CD4-positive, alpha-beta T cell treated with Interferon alpha-2 for 1 hour (primary cell): ENCODE results near the gene DCAF8.

Source experiments
- DNase-seq, 2 donors: peaks; one replicate each; pipeline ENCODE4 v3.0.0-alpha.2; 2020 to 2022

The DCAF8 gene

DNA sequence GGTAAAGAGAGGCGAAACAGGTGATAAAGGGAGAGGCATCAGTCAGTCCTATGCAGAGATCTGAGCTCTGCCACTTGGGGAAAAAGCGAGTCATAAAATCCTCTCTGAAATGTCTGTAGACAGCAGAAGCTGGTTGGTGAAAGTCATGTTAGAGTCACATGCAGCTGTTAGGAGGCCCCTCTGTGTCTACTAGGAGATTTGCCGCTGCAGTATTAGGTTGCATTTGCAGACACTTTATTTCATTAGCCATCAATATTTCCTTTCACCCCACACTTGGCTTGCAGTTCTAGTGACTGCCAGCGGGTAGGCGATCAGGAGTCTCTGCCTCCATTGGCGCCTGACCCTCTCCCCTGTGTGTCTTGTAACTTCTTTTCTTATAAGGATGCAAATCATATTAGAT, 94.8 kb downstream of the DCAF8 start:
- DNase-seq: no peak

DNA sequence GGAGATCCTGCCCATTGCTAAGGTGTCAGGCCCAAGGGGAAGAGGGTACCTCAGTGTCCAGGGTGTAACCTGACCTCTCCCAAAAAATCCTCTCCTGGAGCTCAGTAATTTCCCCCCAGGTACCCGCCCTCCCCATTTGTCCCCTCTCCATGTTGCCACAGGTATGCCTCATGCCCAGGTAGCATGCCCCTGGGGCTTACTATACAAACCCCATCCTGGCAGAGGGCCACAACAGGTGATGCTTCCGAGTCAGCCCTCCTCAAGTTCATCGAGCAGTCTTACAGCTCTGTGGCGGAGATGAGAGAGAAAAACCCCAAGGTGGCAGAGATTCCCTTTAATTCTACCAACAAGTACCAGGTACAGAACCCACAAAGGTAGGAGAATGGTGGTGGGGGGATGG, 95.3 kb downstream of the DCAF8 start:
- DNase-seq: no peak

DNA sequence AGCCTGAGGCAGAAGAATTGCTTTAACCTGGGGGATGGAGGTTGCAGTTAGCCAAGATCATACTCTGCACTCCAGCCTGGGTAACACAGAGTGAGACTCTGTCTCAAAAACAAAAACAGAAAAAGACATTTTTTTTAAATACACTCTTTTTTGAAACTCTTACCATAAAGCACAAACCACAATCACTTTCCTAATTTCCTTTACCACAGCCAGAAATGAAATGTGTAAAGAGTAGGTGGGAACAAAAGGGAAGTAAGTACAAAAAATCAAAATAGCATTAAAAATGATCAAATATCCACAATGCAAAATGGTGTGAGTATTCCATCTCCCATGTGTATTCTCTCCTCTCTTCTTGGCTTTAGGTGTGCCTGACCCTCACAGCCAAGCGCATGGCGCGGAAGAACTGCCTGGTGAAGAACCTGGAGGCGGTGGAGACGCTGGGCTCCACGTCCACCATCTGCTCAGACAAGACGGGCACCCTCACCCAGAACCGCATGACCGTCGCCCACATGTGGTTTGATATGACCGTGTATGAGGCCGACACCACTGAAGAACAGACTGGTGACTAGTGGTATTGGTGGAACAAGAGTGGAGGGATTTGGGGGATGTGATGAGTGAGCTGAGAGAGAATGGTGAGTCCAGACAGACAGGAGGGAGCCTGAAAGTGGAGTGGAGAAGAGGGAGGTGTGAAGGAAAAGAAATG, 96.0 kb downstream of the DCAF8 start:
- no peak for DNase-seq
